Occipital lobe (tissue), 3 donors: ENCODE results near the gene UBASH3B. TPM values are rescaled to one million over a fixed set of nuclear protein-coding genes. Genes with fewer than 3 reads are reported as not detected.
"Not testable (repeated sequence)": the region's sequence is repeated elsewhere in the genome, so short reads cannot be mapped to it uniquely, and the experiment has no call there.

Experiments
- DNase-seq: peaks from one replicate; lab custom pipeline; 2025; lab: John Stamatoyannopoulos, UW
- small RNA-seq: library from RNA; depleted of rRNA; stranded (forward); fragments of <200 nt; gene quantifications from one replicate; pipeline ENCODE3, GENCODE V24; 2014
- total RNA-seq: library from RNA; depleted of rRNA; stranded (reverse); fragments of >200 nt; gene quantifications from one replicate; pipeline ENCODE4 v1.2.3, GENCODE V29; 2014

The UBASH3B gene
- total RNA-seq, 1 donor from 2014 or later = 23.4 TPM

GRCh38 chr11:122843281-122844141 lies 188.0 kb downstream of the UBASH3B start:
- DNase-seq = no peak

- DNase-seq = no peak
These were observed 191.9 kb downstream of the UBASH3B start for GRCh38 chr11:122847466-122847865.

- no peak for DNase-seq
These were observed 192.7 kb downstream of the UBASH3B start for GRCh38 chr11:122848186-122848585.

- no peak for DNase-seq
These were observed 194.6 kb downstream of the UBASH3B start for GRCh38 chr11:122850076-122850631.

- no peak for DNase-seq
These were observed 195.9 kb downstream of the UBASH3B start for GRCh38 chr11:122851366-122851966.

- DNase-seq = peak; percentile 10
These were observed 196.7 kb downstream of the UBASH3B start for GRCh38 chr11:122852074-122852795.

- DNase-seq = no peak
These were observed 197.3 kb downstream of the UBASH3B start for GRCh38 chr11:122852796-122853160.

- DNase-seq = no peak
These were observed 197.7 kb downstream of the UBASH3B start for GRCh38 chr11:122853261-122853660.

GRCh38 chr11:122853971-122854446 lies 198.5 kb downstream of the UBASH3B start:
- DNase-seq = no peak

GRCh38 chr11:122861631-122862030 lies 206.1 kb downstream of the UBASH3B start:
- DNase-seq = no peak

GRCh38 chr11:122862091-122862490 lies 206.6 kb downstream of the UBASH3B start:
- DNase-seq = no peak

- not testable (repeated sequence) for DNase-seq
These were observed 207.6 kb downstream of the UBASH3B start for GRCh38 chr11:122863154-122863553.

- DNase-seq = no peak
These were observed 208.3 kb downstream of the UBASH3B start for GRCh38 chr11:122863704-122864326.

Small RNA genes lying within 50 kb of the gene (small RNA-seq; reads per million reads assigned to genes)
- gene RF01210 = not detected

Other genes with a start within 250 kb of the UBASH3B start
- 0.47 TPM for gene CRTAM, start 182.8 kb downstream of the UBASH3B start, total RNA-seq
- 6.2 TPM for gene JHY, start 227.0 kb downstream of the UBASH3B start, total RNA-seq